T-helper 2 cell treated with Interferon-gamma antibody and Interleukin-4, amounts not matched to agents 5 μg/mL and 100 μg/mL, for 36 hours (primary cell): ENCODE measurements around the gene GBP2.
A peak's percentile ranks its signal among the peaks of the same experiment; 100 is the strongest.

Source experiments
- DNase-seq: peaks from one replicate; pipeline ENCODE4 v3.0.0; 2021; ENCODE audit warnings: low spot score
- H3K27ac Mint-ChIP-seq: one replicate; pipeline ENCODE4 v1.8.0; 2021; ENCODE audit warnings: mild to moderate bottlenecking, mixed read lengths
- H3K27me3 Mint-ChIP-seq: one replicate; pipeline ENCODE4 v1.8.0; 2021; ENCODE audit warnings: low read depth, mixed read lengths
- H3K36me3 Mint-ChIP-seq: one replicate; pipeline ENCODE4 v1.8.0; 2021; ENCODE audit warnings: low read depth, mixed read lengths
- H3K4me1 Mint-ChIP-seq: one replicate; pipeline ENCODE4 v1.8.0; 2021; ENCODE audit warnings: low read depth, mixed read lengths
- H3K4me3 Mint-ChIP-seq: one replicate; pipeline ENCODE4 v1.8.0; 2022; ENCODE audit warnings: mild to moderate bottlenecking, moderate library complexity, mixed read lengths
- H3K9me3 Mint-ChIP-seq: one replicate; pipeline ENCODE4 v1.8.0; 2021; ENCODE audit warnings: mixed read lengths

Gene GBP2

GRCh38 chr1:89125913-89126580 is at the start of gene GBP2:
GBP2 (minus strand) TSS chr1:89126114; CDS start chr1:89121966, 4,148 bp downstream.
- peak within 1 kb of the TSS; percentile 100 for H3K4me3 Mint-ChIP-seq
- peaks cover 10% of the 10 kb centered on the region for H3K9me3 Mint-ChIP-seq
- DNase-seq: peak; percentile 42
- peak within 1 kb of the TSS; percentile 99 for H3K27ac Mint-ChIP-seq
- H3K36me3 Mint-ChIP-seq: peaks cover 44% of the 10 kb centered on the region
- H3K27me3 Mint-ChIP-seq: no peaks in the 10 kb centered on the region
- peaks cover 62% of the 10 kb centered on the region for H3K4me1 Mint-ChIP-seq

GRCh38 chr1:89174491-89174890 is 48.6 kb upstream of the GBP2 start:
- peaks cover 14% of the 10 kb centered on the region for H3K4me1 Mint-ChIP-seq
- no peak overlapping the region for H3K27ac Mint-ChIP-seq
- H3K9me3 Mint-ChIP-seq: peaks cover 19% of the 10 kb centered on the region

GRCh38 chr1:89172468-89173143 is 46.7 kb upstream of the GBP2 start:
- H3K9me3 Mint-ChIP-seq: peaks cover 25% of the 10 kb centered on the region
- H3K4me3 Mint-ChIP-seq: no peak overlapping the region
- no peak overlapping the region for H3K27ac Mint-ChIP-seq
- peaks cover 14% of the 10 kb centered on the region for H3K4me1 Mint-ChIP-seq
- H3K36me3 Mint-ChIP-seq: peaks cover 12% of the 10 kb centered on the region
- no peak for DNase-seq
- no peaks in the 10 kb centered on the region for H3K27me3 Mint-ChIP-seq

More at GRCh38 chr1:89174491-89174890, 48.6 kb upstream of the GBP2 start:
- Mint-ChIP-seq H3K36me3 (peaks cover 11% of the 10 kb centered on the region), H3K27me3 (no peaks in the 10 kb centered on the region), H3K4me3 (no peak overlapping the region)
- no peak for DNase-seq

GRCh38 chr1:89171067-89171438 is 45.1 kb upstream of the GBP2 start:
- Mint-ChIP-seq H3K27me3 (no peaks in the 10 kb centered on the region), H3K27ac (no peak overlapping the region), H3K9me3 (peaks cover 25% of the 10 kb centered on the region), H3K4me3 (no peak overlapping the region), H3K4me1 (peaks cover 7% of the 10 kb centered on the region), H3K36me3 (peaks cover 12% of the 10 kb centered on the region)
- no peak for DNase-seq

- H3K27ac Mint-ChIP-seq: no peak overlapping the region
- peaks cover 12% of the 10 kb centered on the region for H3K36me3 Mint-ChIP-seq
- peaks cover 7% of the 10 kb centered on the region for H3K4me1 Mint-ChIP-seq
- no peak for DNase-seq
- no peaks in the 10 kb centered on the region for H3K27me3 Mint-ChIP-seq
- peaks cover 25% of the 10 kb centered on the region for H3K9me3 Mint-ChIP-seq
- no peak overlapping the region for H3K4me3 Mint-ChIP-seq
These were observed 44.5 kb upstream of the GBP2 start for GRCh38 chr1:89170170-89171066.

GRCh38 chr1:89169166-89169565 is 43.3 kb upstream of the GBP2 start:
- peaks cover 25% of the 10 kb centered on the region for H3K9me3 Mint-ChIP-seq
- no peak overlapping the region for H3K27ac Mint-ChIP-seq
- H3K27me3 Mint-ChIP-seq: no peaks in the 10 kb centered on the region
- no peak overlapping the region for H3K4me3 Mint-ChIP-seq
- H3K4me1 Mint-ChIP-seq: peaks cover 7% of the 10 kb centered on the region
- peaks cover 12% of the 10 kb centered on the region for H3K36me3 Mint-ChIP-seq
- no peak for DNase-seq

- DNase-seq: no peak
- Mint-ChIP-seq H3K4me1 (peaks cover 7% of the 10 kb centered on the region), H3K9me3 (peaks cover 25% of the 10 kb centered on the region)
These were observed 41.8 kb upstream of the GBP2 start for GRCh38 chr1:89167590-89168230.

GRCh38 chr1:89166705-89167104 is 40.8 kb upstream of the GBP2 start:
- DNase-seq: no peak
- Mint-ChIP-seq H3K27me3 (no peaks in the 10 kb centered on the region), H3K4me1 (peaks cover 6% of the 10 kb centered on the region), H3K9me3 (peaks cover 20% of the 10 kb centered on the region), H3K27ac (no peak overlapping the region), H3K4me3 (no peak overlapping the region), H3K36me3 (peaks cover 7% of the 10 kb centered on the region)

More at GRCh38 chr1:89167590-89168230, 41.8 kb upstream of the GBP2 start:
- no peaks in the 10 kb centered on the region for H3K27me3 Mint-ChIP-seq
- peaks cover 9% of the 10 kb centered on the region for H3K36me3 Mint-ChIP-seq
- H3K4me3 Mint-ChIP-seq: no peak overlapping the region
- no peak overlapping the region for H3K27ac Mint-ChIP-seq

GRCh38 chr1:89165811-89166210 is 39.9 kb upstream of the GBP2 start:
- DNase-seq: no peak
- Mint-ChIP-seq H3K9me3 (peaks cover 22% of the 10 kb centered on the region), H3K4me3 (no peak overlapping the region), H3K27ac (no peak overlapping the region), H3K4me1 (peaks cover under 1% of the 10 kb centered on the region), H3K36me3 (peaks cover 2% of the 10 kb centered on the region), H3K27me3 (no peaks in the 10 kb centered on the region)

- Mint-ChIP-seq H3K36me3 (no peaks in the 10 kb centered on the region), H3K27ac (no peak overlapping the region), H3K27me3 (peaks cover 7% of the 10 kb centered on the region), H3K4me1 (peaks cover 18% of the 10 kb centered on the region), H3K4me3 (no peak overlapping the region), H3K9me3 (peaks cover 2% of the 10 kb centered on the region)
- DNase-seq: no peak
These were observed 25.1 kb upstream of the GBP2 start for GRCh38 chr1:89151047-89151446.

GRCh38 chr1:89149976-89150375 is 24.1 kb upstream of the GBP2 start:
- Mint-ChIP-seq H3K27ac (no peak overlapping the region), H3K9me3 (no peaks in the 10 kb centered on the region), H3K4me1 (peaks cover 18% of the 10 kb centered on the region), H3K27me3 (peaks cover 7% of the 10 kb centered on the region), H3K4me3 (no peak overlapping the region), H3K36me3 (no peaks in the 10 kb centered on the region)
- DNase-seq: no peak

GRCh38 chr1:89149229-89149628 is 23.3 kb upstream of the GBP2 start:
- DNase-seq: no peak
- no peak overlapping the region for H3K4me3 Mint-ChIP-seq
- no peaks in the 10 kb centered on the region for H3K9me3 Mint-ChIP-seq
- no peaks in the 10 kb centered on the region for H3K36me3 Mint-ChIP-seq
- no peak overlapping the region for H3K27ac Mint-ChIP-seq
- H3K4me1 Mint-ChIP-seq: peaks cover 18% of the 10 kb centered on the region
- H3K27me3 Mint-ChIP-seq: peaks cover 7% of the 10 kb centered on the region

- Mint-ChIP-seq H3K27ac (no peak overlapping the region), H3K9me3 (no peaks in the 10 kb centered on the region)
These were observed 22.1 kb upstream of the GBP2 start for GRCh38 chr1:89147678-89148658.

More at GRCh38 chr1:89147678-89148658, 22.1 kb upstream of the GBP2 start:
- H3K4me1 Mint-ChIP-seq: peaks cover 18% of the 10 kb centered on the region
- peaks cover 7% of the 10 kb centered on the region for H3K27me3 Mint-ChIP-seq
- H3K36me3 Mint-ChIP-seq: no peaks in the 10 kb centered on the region
- no peak overlapping the region for H3K4me3 Mint-ChIP-seq
- DNase-seq: no peak
